HepG2 (cell line): Measurements from ENCODE around the gene CNTFR. TPM values are rescaled to one million over a fixed set of nuclear protein-coding genes. Genes with fewer than 3 reads are reported as not detected.

Source experiments
- CENPT ChIP-seq: sonication (generic); formaldehyde crosslinking; IDR thresholded peaks from 2 replicates; pipeline ENCODE4 v1.8.0; 2022; ENCODE audit warnings: low read depth, mild to moderate bottlenecking, moderate library complexity, missing genetic modification reagents
- CREM ChIP-seq, 2 experiments: sonication (generic) in 1 of 2; formaldehyde crosslinking in 1 of 2; IDR thresholded peaks; 2 replicates each; pipeline versions ENCODE4 v1.4.0 to v1.6.1; 2016 to 2020; ENCODE audit warnings: antibody characterized with exemption in 1 of 2, mild to moderate bottlenecking in 1 of 2, missing genetic modification reagents in 1 of 2
- ESRRA ChIP-seq: sonication (generic); formaldehyde crosslinking; IDR thresholded peaks from 2 replicates; pipeline ENCODE4 v1.5.1; 2020; ENCODE audit warnings: mild to moderate bottlenecking, low read depth, missing genetic modification reagents
- FOSL1 ChIP-seq: sonication (generic); formaldehyde crosslinking; IDR thresholded peaks from 2 replicates; pipeline ENCODE4 v1.9.0; 2021; ENCODE audit warnings: missing genetic modification reagents, borderline replicate concordance
- GABPA ChIP-seq, 2 experiments: IDR thresholded peaks; 2 replicates each; pipeline ENCODE4 v1.6.1; 2011 to 2016; ENCODE audit warnings: low read depth in 2 of 2, low read length in 1 of 2, missing biosample characterization in 1 of 2, missing genetic modification characterization in 1 of 2
- HDAC2 ChIP-seq: sonication (generic); formaldehyde crosslinking; IDR thresholded peaks from 2 replicates; pipeline ENCODE4 v1.4.0; 2020; ENCODE audit warnings: missing genetic modification reagents
- HOXA3 ChIP-seq: sonication (generic); formaldehyde crosslinking; IDR thresholded peaks from 2 replicates; pipeline ENCODE4 v1.5.0; 2020; ENCODE audit warnings: missing genetic modification reagents
- JUND ChIP-seq: sonication (generic); formaldehyde crosslinking; IDR thresholded peaks from 2 replicates; pipeline ENCODE4 v1.8.0; 2022; ENCODE audit warnings: mild to moderate bottlenecking, missing genetic modification reagents
- MAFG ChIP-seq: sonication (generic); formaldehyde crosslinking; IDR thresholded peaks from 2 replicates; pipeline ENCODE4 v1.5.1; 2020; ENCODE audit warnings: mild to moderate bottlenecking, missing genetic modification reagents
- NR2C2 ChIP-seq: sonication (generic); formaldehyde crosslinking; IDR thresholded peaks from 2 replicates; pipeline ENCODE4 v1.4.0; 2020; ENCODE audit warnings: missing genetic modification reagents, mild to moderate bottlenecking, moderate library complexity, borderline replicate concordance
- NR2F6 ChIP-seq, 2 experiments: IDR thresholded peaks; 2 replicates each; pipeline ENCODE4 v1.6.1; 2016; ENCODE audit warnings: antibody characterized with exemption in 1 of 2, mild to moderate bottlenecking in 1 of 2
- POLR2AphosphoS5 ChIP-seq: IDR thresholded peaks from 2 replicates; pipeline ENCODE4 v1.6.1; 2012; ENCODE audit warnings: low read depth, low read length
- SRF ChIP-seq: IDR thresholded peaks from 2 replicates; pipeline ENCODE4 v1.6.1; 2011; ENCODE audit warnings: mild to moderate bottlenecking, low read depth, low read length, moderate library complexity
- TAF1 ChIP-seq: sonication (generic); formaldehyde crosslinking; IDR thresholded peaks from 2 replicates; pipeline ENCODE4 v1.4.0; 2020; ENCODE audit warnings: missing genetic modification reagents
- TCF7L2 ChIP-seq: IDR thresholded peaks from 2 replicates; pipeline ENCODE4 v1.6.1; 2011; ENCODE audit warnings: mild to moderate bottlenecking, low read depth, low read length, moderate library complexity
- ZBTB7B ChIP-seq: sonication (generic); formaldehyde crosslinking; IDR thresholded peaks from 2 replicates; pipeline ENCODE4 v1.4.0; 2020; ENCODE audit warnings: missing genetic modification reagents
- ZIK1 ChIP-seq: sonication (generic); formaldehyde crosslinking; IDR thresholded peaks from 2 replicates; pipeline ENCODE4 v1.5.0; 2020; ENCODE audit warnings: mild to moderate bottlenecking, low read depth, missing genetic modification reagents, borderline replicate concordance
- ZNF292 ChIP-seq: sonication (generic); formaldehyde crosslinking; IDR thresholded peaks from 2 replicates; pipeline ENCODE4 v1.8.1; 2022; ENCODE audit warnings: mild to moderate bottlenecking, low read depth, missing genetic modification reagents, borderline replicate concordance
- ZNF350 ChIP-seq: sonication (generic); formaldehyde crosslinking; IDR thresholded peaks from 2 replicates; pipeline ENCODE4 v1.4.0; 2020; ENCODE audit warnings: mild to moderate bottlenecking, low read depth, missing genetic modification reagents, borderline replicate concordance
- ZNF605 ChIP-seq: sonication (generic); formaldehyde crosslinking; IDR thresholded peaks from 2 replicates; pipeline ENCODE4 v1.8.0; 2022; ENCODE audit warnings: mild to moderate bottlenecking, missing genetic modification reagents
- ZNF713 ChIP-seq: sonication (generic); formaldehyde crosslinking; IDR thresholded peaks from 2 replicates; pipeline ENCODE4 v1.4.0; 2020; ENCODE audit warnings: mild to moderate bottlenecking, missing genetic modification reagents
- ZNF792 ChIP-seq: IDR thresholded peaks from 2 replicates; pipeline ENCODE4 v1.6.1; 2016
- ZSCAN20 ChIP-seq: sonication (generic); formaldehyde crosslinking; IDR thresholded peaks from 2 replicates; pipeline ENCODE4 v1.4.0; 2020; ENCODE audit warnings: missing genetic modification reagents, mild to moderate bottlenecking, borderline replicate concordance
- polyA plus RNA-seq, 8 experiments: library from polyadenylated mRNA; depleted of rRNA in 3 of 8; stranded (reverse) in 7 of 8; unstranded in 1 of 8; fragments of >200 nt; fragmentation: Illumina TruSeq in 4 of 8; extraction: Trizol in 4 of 8; gene quantifications; 2 replicates each; pipeline versions ENCODE4 v1.2.1 to v1.2.3, GENCODE V29; 2011 to 2016; ENCODE audit warnings: low read depth in 4 of 8, missing spikeins in 1 of 8, mixed read lengths in 1 of 8; ENCODE audit not compliant: insufficient read depth in 1 of 8
- total RNA-seq, 5 experiments: library from RNA; depleted of rRNA; stranded (reverse); fragments of >200 nt; fragmentation: Illumina TruSeq; extraction: Trizol; gene quantifications; 2 replicates each; pipeline ENCODE4 v1.2.3, GENCODE V29; 2016; ENCODE audit warnings: low read depth in 1 of 5
- TF ChIP-seq, protein P1 (sequence below): fragments of 450-650 bp; IDR thresholded peaks from 2 replicates; pipeline ENCODE4 v1.6.1; 2016
- TF ChIP-seq, protein P2 (sequence below): sonication (generic); formaldehyde crosslinking; IDR thresholded peaks from 2 replicates; pipeline ENCODE4 v1.5.1; 2020; ENCODE audit warnings: mild to moderate bottlenecking, missing genetic modification reagents, moderate library complexity

CNTFR gene
- total and polyA plus RNA-seq, 2 of the 13 experiments (the other 11 are each of a cell fraction or from before 2014, with no cell fraction given) = not detected

DNA sequence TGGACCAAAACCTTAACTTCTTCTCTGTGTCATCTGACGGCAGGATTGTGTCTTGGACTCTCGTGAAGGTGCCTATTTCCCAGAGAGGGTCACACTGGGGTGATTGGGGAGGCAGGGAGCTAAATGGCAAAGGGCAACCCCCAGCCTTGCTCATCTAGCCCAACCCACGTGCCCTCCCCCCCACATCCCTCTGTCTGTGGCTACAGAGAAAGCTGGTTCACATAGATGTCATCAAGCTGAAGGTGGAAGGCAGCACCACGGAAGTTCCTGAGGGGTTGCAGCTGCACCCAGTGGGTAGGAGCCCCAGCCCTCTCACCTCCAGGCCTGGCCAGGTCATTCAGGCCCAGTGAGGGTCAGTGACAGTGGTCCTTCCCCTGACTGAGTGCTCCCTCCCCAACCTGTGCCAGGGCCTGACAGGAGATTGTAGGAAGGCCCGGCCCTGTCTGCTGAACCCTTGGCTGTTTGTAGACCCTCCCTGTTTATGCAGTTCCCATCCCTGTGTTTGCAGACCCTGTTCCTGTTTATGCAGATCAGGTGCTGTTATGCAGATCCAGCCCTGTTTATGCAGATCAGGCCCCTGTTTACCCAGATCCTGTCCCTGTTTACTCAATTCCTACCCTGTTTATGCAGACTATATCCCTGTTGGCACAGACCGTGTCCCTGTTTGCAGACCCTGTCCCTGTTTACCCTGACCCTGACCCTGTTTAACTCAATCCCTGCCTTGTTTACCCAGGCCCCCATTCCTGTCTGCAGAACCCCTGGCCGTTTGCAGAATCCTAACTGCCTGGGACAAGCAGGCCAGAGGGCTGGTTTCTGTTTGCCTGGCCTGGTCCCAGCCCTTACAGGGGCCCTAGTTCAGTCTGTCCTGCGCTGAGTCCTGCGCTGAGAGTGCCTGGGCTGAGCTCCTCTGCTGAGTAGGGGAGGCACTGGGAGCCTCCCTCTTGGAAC, 77.1 kb downstream of the CNTFR start (continued):
- TF ChIP-seq, protein P1, sequence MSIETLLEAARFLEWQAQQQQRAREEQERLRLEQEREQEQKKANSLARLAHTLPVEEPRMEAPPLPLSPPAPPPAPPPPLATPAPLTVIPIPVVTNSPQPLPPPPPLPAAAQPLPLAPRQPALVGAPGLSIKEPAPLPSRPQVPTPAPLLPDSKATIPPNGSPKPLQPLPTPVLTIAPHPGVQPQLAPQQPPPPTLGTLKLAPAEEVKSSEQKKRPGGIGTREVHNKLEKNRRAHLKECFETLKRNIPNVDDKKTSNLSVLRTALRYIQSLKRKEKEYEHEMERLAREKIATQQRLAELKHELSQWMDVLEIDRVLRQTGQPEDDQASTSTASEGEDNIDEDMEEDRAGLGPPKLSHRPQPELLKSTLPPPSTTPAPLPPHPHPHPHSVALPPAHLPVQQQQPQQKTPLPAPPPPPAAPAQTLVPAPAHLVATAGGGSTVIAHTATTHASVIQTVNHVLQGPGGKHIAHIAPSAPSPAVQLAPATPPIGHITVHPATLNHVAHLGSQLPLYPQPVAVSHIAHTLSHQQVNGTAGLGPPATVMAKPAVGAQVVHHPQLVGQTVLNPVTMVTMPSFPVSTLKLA = no peak
- no peak for TF ChIP-seq ZIK1 (CRISPR knock-in tag)
- TF ChIP-seq NR2F6 (IDR thresholded peaks at IDR 0.05) = peak; percentile 89
- peak; percentile 78 for TF ChIP-seq NR2F6 (CRISPR knock-in tag; IDR thresholded peaks at IDR 0.05)
- no peak for TF ChIP-seq ESRRA (CRISPR knock-in tag)
- no peak for TF ChIP-seq FOSL1 (CRISPR knock-in tag)
- 0 out of 2 replicates have a peak, but pooled peaks have one; percentile 43 for TF ChIP-seq ZNF350 (CRISPR knock-in tag)
- peak; percentile 23; the same call in 1 of the 2 replicates for TF ChIP-seq ZNF605 (CRISPR knock-in tag)
- no peak for TF ChIP-seq SRF
- TF ChIP-seq CREM (IDR thresholded peaks at IDR 0.05) = 0 out of 2 replicates have a peak, but pooled peaks have one; percentile 16
- no peak for TF ChIP-seq CREM (CRISPR knock-in tag; IDR thresholded peaks at IDR 0.05)
- no peak for TF ChIP-seq ZNF792 (CRISPR knock-in tag)
- TF ChIP-seq ZNF713 (CRISPR knock-in tag) = no peak
- TF ChIP-seq MAFG (CRISPR knock-in tag) = no peak
- no peak for TF ChIP-seq TAF1 (CRISPR knock-in tag)
- TF ChIP-seq HOXA3 = peak; percentile 21; the same call in 1 of the 2 replicates
- no peak for TF ChIP-seq ZSCAN20 (CRISPR knock-in tag)
- 0 out of 2 replicates have a peak, but pooled peaks have one; percentile 17 for TF ChIP-seq JUND (CRISPR knock-in tag)
- peak; percentile 73 for TF ChIP-seq HDAC2 (CRISPR knock-in tag)
- TF ChIP-seq, protein P2, sequence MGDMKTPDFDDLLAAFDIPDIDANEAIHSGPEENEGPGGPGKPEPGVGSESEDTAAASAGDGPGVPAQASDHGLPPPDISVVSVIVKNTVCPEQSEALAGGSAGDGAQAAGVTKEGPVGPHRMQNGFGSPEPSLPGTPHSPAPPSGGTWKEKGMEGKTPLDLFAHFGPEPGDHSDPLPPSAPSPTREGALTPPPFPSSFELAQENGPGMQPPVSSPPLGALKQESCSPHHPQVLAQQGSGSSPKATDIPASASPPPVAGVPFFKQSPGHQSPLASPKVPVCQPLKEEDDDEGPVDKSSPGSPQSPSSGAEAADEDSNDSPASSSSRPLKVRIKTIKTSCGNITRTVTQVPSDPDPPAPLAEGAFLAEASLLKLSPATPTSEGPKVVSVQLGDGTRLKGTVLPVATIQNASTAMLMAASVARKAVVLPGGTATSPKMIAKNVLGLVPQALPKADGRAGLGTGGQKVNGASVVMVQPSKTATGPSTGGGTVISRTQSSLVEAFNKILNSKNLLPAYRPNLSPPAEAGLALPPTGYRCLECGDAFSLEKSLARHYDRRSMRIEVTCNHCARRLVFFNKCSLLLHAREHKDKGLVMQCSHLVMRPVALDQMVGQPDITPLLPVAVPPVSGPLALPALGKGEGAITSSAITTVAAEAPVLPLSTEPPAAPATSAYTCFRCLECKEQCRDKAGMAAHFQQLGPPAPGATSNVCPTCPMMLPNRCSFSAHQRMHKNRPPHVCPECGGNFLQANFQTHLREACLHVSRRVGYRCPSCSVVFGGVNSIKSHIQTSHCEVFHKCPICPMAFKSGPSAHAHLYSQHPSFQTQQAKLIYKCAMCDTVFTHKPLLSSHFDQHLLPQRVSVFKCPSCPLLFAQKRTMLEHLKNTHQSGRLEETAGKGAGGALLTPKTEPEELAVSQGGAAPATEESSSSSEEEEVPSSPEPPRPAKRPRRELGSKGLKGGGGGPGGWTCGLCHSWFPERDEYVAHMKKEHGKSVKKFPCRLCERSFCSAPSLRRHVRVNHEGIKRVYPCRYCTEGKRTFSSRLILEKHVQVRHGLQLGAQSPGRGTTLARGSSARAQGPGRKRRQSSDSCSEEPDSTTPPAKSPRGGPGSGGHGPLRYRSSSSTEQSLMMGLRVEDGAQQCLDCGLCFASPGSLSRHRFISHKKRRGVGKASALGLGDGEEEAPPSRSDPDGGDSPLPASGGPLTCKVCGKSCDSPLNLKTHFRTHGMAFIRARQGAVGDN (CRISPR knock-in tag) = 0 out of 2 replicates have a peak, but pooled peaks have one; percentile 27
- TF ChIP-seq GABPA (IDR thresholded peaks at IDR 0.05; ENCODE audit: low read depth, low read length) = 0 out of 2 replicates have a peak, but pooled peaks have one; percentile 11
- no peak for TF ChIP-seq GABPA (CRISPR knock-in tag; IDR thresholded peaks at IDR 0.05; ENCODE audit: low read depth)
- peak; percentile 56 for TF ChIP-seq NR2C2 (CRISPR knock-in tag)
- TF ChIP-seq ZBTB7B (CRISPR knock-in tag) = peak; percentile 84
- no peak for TF ChIP-seq CENPT (CRISPR knock-in tag)
- peak; percentile 51; the same call in 1 of the 2 replicates for TF ChIP-seq ZNF292 (CRISPR knock-in tag)
- no peak for TF ChIP-seq POLR2AphosphoS5
- no peak for TF ChIP-seq TCF7L2
